HepG2 (cell line): ENCODE measurements around the gene NLRP12. TPM values are rescaled to one million over a fixed set of nuclear protein-coding genes. Genes with fewer than 3 reads are reported as not detected.

ENCODE experiments used
- CEBPB ChIP-seq: IDR thresholded peaks from 2 replicates; pipeline ENCODE4 v1.6.1; 2011; ENCODE audit warnings: low read depth, low read length, improper control_type of control experiment, borderline replicate concordance
- EZH2 ChIP-seq: conservative IDR thresholded peaks from 2 replicates; pipeline ENCODE4 v1.6.1; 2012; ENCODE audit warnings: mild to moderate bottlenecking, low read depth, low read length, moderate library complexity
- GLI4 ChIP-seq: sonication (generic); formaldehyde crosslinking; IDR thresholded peaks from 2 replicates; pipeline ENCODE4 v1.5.1; 2020; ENCODE audit warnings: missing genetic modification reagents, mild to moderate bottlenecking, moderate library complexity, borderline replicate concordance
- MEF2D ChIP-seq: sonication (generic); formaldehyde crosslinking; IDR thresholded peaks from 2 replicates; pipeline ENCODE4 v1.5.1; 2020; ENCODE audit warnings: mild to moderate bottlenecking, missing genetic modification reagents
- NFRKB ChIP-seq: fragments of 450-650 bp; IDR thresholded peaks from 2 replicates; pipeline ENCODE4 v1.6.1; 2017
- PAXIP1 ChIP-seq: sonication (generic); formaldehyde crosslinking; conservative IDR thresholded peaks from 2 replicates; pipeline ENCODE4 v1.4.0; 2020; ENCODE audit warnings: mild to moderate bottlenecking, missing genetic modification reagents, moderate library complexity
- REXO4 ChIP-seq: sonication (generic); formaldehyde crosslinking; IDR thresholded peaks from 2 replicates; pipeline ENCODE4 v1.8.0; 2022; ENCODE audit warnings: missing genetic modification reagents, mild to moderate bottlenecking, borderline replicate concordance
- SP4 ChIP-seq: sonication (generic); formaldehyde crosslinking; IDR thresholded peaks from 2 replicates; pipeline ENCODE4 v1.8.1; 2023; ENCODE audit warnings: mild to moderate bottlenecking, missing genetic modification reagents
- TFAP4 ChIP-seq: sonication (generic); IDR thresholded peaks from 2 replicates; pipeline ENCODE4 v1.6.1; 2016; ENCODE audit warnings: low read depth, borderline replicate concordance
- ZBED4 ChIP-seq: sonication (generic); formaldehyde crosslinking; IDR thresholded peaks from 2 replicates; pipeline ENCODE4 v1.4.0; 2020; ENCODE audit warnings: missing genetic modification reagents, borderline replicate concordance
- ZNF205 ChIP-seq: IDR thresholded peaks from 2 replicates; pipeline ENCODE4 v1.6.1; 2018; ENCODE audit warnings: missing biosample characterization, missing genetic modification reagents
- ZNF326 ChIP-seq: sonication (generic); formaldehyde crosslinking; IDR thresholded peaks from 2 replicates; pipeline ENCODE4 v1.4.0; 2020; ENCODE audit warnings: missing genetic modification reagents, borderline replicate concordance
- ZNF441 ChIP-seq: sonication (generic); formaldehyde crosslinking; IDR thresholded peaks from 2 replicates; pipeline ENCODE4 v1.7.0; 2021; ENCODE audit warnings: missing genetic modification reagents, borderline replicate concordance
- ZNF691 ChIP-seq: sonication (generic); formaldehyde crosslinking; IDR thresholded peaks from 2 replicates; pipeline ENCODE4 v1.4.0; 2020; ENCODE audit warnings: missing genetic modification reagents, low read depth, mild to moderate bottlenecking, borderline replicate concordance
- ZNF782 ChIP-seq: sonication (generic); formaldehyde crosslinking; IDR thresholded peaks from 2 replicates; pipeline ENCODE4 v1.4.0; 2020; ENCODE audit warnings: missing genetic modification reagents, mild to moderate bottlenecking, borderline replicate concordance
- ZNF839 ChIP-seq: sonication (generic); formaldehyde crosslinking; IDR thresholded peaks from 2 replicates; pipeline ENCODE4 v1.4.0; 2020; ENCODE audit warnings: missing genetic modification reagents, mild to moderate bottlenecking, borderline replicate concordance
- ZNF891 ChIP-seq: sonication (generic); formaldehyde crosslinking; IDR thresholded peaks from 2 replicates; pipeline ENCODE4 v1.5.0; 2020; ENCODE audit warnings: mild to moderate bottlenecking, missing genetic modification reagents
- polyA plus RNA-seq, 8 experiments: library from polyadenylated mRNA; depleted of rRNA in 3 of 8; stranded (reverse) in 7 of 8; unstranded in 1 of 8; fragments of >200 nt; fragmentation: Illumina TruSeq in 4 of 8; extraction: Trizol in 4 of 8; gene quantifications; 2 replicates each; pipeline versions ENCODE4 v1.2.1 to v1.2.3, GENCODE V29; 2011 to 2016; ENCODE audit warnings: low read depth in 4 of 8, missing spikeins in 1 of 8, mixed read lengths in 1 of 8; ENCODE audit not compliant: insufficient read depth in 1 of 8
- total RNA-seq, 5 experiments: library from RNA; depleted of rRNA; stranded (reverse); fragments of >200 nt; fragmentation: Illumina TruSeq; extraction: Trizol; gene quantifications; 2 replicates each; pipeline ENCODE4 v1.2.3, GENCODE V29; 2016; ENCODE audit warnings: low read depth in 1 of 5
- TF ChIP-seq, protein P1 (sequence below): IDR thresholded peaks from 2 replicates; pipeline ENCODE4 v1.6.1; 2012; ENCODE audit warnings: inconsistent platforms
- TF ChIP-seq, protein P2 (sequence below): sonication (generic); formaldehyde crosslinking; IDR thresholded peaks from 2 replicates; pipeline ENCODE4 v1.9.0; 2022; ENCODE audit warnings: missing genetic modification reagents, mild to moderate bottlenecking, borderline replicate concordance

The NLRP12 gene
- total and polyA plus RNA-seq, 2 of the 13 experiments (the other 11 are each of a cell fraction or from before 2014, with no cell fraction given) = 0.15 to 0.20 TPM

GRCh38 chr19:53801257-53801656, 22.9 kb downstream of the NLRP12 start (continued):
- no peak for TF ChIP-seq ZNF441 (CRISPR knock-in tag)
- no peak for TF ChIP-seq ZBED4 (CRISPR knock-in tag)
- no peak for TF ChIP-seq ZNF839 (CRISPR knock-in tag)
- TF ChIP-seq TFAP4 = no peak
- 0 out of 2 replicates have a peak, but pooled peaks have one; percentile 13 for TF ChIP-seq PAXIP1 (CRISPR knock-in tag)
- TF ChIP-seq CEBPB = peak; percentile 28; the same call in 1 of the 2 replicates
- TF ChIP-seq, protein P1, sequence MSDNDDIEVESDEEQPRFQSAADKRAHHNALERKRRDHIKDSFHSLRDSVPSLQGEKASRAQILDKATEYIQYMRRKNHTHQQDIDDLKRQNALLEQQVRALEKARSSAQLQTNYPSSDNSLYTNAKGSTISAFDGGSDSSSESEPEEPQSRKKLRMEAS = 0 out of 2 replicates have a peak, but pooled peaks have one; percentile 15
- TF ChIP-seq REXO4 (CRISPR knock-in tag) = no peak
- no peak for TF ChIP-seq SP4 (CRISPR knock-in tag)
- TF ChIP-seq, protein P2, sequence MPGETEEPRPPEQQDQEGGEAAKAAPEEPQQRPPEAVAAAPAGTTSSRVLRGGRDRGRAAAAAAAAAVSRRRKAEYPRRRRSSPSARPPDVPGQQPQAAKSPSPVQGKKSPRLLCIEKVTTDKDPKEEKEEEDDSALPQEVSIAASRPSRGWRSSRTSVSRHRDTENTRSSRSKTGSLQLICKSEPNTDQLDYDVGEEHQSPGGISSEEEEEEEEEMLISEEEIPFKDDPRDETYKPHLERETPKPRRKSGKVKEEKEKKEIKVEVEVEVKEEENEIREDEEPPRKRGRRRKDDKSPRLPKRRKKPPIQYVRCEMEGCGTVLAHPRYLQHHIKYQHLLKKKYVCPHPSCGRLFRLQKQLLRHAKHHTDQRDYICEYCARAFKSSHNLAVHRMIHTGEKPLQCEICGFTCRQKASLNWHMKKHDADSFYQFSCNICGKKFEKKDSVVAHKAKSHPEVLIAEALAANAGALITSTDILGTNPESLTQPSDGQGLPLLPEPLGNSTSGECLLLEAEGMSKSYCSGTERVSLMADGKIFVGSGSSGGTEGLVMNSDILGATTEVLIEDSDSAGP = 0 out of 2 replicates have a peak, but pooled peaks have one; percentile 18
- TF ChIP-seq ZNF205 (CRISPR knock-in tag) = no peak
- no peak for TF ChIP-seq NFRKB
- TF ChIP-seq GLI4 = no peak
- no peak for TF ChIP-seq EZH2
- no peak for TF ChIP-seq ZNF326 (CRISPR knock-in tag)
- TF ChIP-seq ZNF782 (CRISPR knock-in tag) = no peak
- no peak for TF ChIP-seq ZNF891 (CRISPR knock-in tag)
- no peak for TF ChIP-seq MEF2D (CRISPR knock-in tag)
- no peak for TF ChIP-seq ZNF691 (CRISPR knock-in tag)
